ENCODE measurements around the gene STOX2. TPM values are rescaled to one million over a fixed set of nuclear protein-coding genes. Genes with fewer than 3 reads are reported as not detected.

Gene STOX2
- total RNA-seq, 4 donors from 2014 or later: 2.1 to 9.0 (median 3.9) TPM

DNA sequence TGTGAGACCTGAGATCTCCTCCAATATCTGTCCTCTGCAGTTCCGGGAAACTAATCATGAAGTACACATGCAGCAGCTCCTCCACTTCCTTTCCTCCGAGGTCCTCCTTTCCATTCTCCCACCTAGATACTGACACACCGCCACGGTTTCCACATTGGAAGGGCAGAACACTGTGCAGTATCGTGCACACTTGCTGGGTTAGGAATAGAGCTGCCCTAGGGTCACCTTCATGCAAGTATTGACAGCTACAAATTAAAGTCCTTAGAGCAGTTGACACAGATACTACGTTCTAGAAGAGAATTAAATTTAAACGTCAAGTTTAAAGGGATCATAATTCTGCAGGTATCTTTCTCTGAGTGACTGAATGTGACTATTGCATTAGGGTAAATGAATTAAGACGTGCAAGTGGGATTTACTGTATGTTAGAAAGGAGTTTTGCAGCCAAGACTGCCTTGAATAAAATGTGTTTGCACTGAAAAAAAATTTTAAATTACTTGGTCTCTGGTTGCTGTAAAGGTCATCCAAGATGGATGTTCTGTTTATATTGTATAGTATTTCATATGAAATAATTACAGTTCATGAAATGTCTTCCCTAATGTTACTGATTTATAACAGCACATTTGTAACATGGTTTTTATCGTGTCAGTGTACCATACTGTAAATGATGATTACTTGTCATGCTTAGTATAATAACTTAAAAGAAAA is 117.7 kb downstream of the STOX2 start:
- TF ChIP-seq, protein P1, sequence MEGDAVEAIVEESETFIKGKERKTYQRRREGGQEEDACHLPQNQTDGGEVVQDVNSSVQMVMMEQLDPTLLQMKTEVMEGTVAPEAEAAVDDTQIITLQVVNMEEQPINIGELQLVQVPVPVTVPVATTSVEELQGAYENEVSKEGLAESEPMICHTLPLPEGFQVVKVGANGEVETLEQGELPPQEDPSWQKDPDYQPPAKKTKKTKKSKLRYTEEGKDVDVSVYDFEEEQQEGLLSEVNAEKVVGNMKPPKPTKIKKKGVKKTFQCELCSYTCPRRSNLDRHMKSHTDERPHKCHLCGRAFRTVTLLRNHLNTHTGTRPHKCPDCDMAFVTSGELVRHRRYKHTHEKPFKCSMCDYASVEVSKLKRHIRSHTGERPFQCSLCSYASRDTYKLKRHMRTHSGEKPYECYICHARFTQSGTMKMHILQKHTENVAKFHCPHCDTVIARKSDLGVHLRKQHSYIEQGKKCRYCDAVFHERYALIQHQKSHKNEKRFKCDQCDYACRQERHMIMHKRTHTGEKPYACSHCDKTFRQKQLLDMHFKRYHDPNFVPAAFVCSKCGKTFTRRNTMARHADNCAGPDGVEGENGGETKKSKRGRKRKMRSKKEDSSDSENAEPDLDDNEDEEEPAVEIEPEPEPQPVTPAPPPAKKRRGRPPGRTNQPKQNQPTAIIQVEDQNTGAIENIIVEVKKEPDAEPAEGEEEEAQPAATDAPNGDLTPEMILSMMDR (IDR thresholded peaks at IDR 0.05; ENCODE audit: low read depth): no peak

DNA sequence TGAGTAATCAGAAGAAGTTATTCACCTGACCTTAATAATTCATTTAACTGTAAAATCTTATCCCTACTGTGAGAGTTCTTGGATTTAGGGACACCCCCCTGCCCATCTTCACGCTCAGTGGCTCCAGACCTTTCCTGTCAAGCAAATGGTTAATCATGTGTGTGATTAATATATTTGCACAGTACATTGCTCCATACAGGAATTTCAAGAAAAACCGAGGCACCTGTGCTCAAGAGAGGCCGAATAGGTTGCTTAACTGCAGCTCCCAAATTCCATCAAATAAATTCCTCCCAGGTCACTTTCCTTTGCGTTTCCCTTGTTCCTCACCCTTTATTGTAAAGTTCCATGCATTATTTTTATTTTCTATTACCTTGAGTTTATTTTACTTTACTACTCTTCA is 119.5 kb downstream of the STOX2 start:
- TF ChIP-seq, protein P1 (IDR thresholded peaks at IDR 0.05; ENCODE audit: low read depth): no peak

DNA sequence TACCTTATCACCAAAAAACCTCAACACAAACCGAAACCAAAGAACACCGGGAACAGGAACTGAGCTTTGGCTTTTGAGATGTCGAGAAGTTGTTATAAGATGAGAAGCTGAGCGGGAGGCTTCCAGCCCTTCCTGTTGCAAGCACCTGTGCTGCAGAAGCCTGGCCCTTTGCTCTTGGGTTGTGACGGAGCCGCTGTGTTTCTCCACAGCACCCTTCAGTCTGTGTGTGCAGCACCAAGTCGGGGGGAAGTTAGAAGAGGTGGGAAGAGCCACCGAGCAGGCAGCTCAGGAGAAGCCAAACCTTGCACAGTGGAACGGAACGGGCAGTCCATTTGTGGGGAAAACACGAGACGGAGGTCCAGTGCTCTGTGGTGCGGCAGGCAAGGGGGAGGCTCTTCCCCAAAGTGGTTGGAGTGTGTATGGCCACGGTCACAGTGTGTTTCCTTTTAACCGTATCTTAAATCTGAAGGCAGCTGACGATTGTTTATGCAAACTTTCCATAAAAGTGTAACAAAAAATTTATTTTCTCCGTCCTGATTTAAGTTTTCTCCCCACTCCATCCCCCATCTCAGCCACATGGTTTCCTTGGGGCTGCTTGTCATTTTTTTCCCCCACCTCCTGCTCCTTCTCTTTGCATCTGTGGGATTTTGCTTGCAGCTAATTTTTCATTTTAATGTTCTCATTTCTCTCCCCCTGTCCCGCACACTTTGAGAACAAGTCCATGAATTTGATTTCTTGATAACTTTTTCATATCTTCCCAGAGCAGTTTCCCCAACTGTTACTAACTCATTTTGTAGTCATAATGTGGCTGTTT is 123.7 kb downstream of the STOX2 start:
- TF ChIP-seq, protein P1 (IDR thresholded peaks at IDR 0.05; ENCODE audit: low read depth): no peak

DNA sequence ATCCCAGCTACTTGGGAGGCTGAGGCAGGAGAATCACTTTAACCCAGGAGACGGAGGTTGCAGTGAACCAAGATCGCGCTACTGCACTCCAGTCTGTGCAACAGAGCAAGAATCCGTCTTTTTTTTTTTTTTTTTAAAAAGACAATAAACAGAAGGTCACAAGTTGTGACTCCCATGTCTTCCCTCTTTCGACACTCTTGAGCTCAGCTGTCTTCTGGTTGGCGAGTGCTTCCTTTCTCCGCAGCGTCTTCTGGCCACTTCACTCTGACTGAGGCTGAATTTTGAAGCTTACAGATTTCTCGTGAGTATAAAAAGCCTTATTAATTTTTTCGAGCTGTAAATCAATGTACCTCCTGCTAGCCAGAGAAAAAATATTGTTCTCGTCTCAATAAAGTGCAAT is 124.9 kb downstream of the STOX2 start:
- TF ChIP-seq, protein P1 (IDR thresholded peaks at IDR 0.05; ENCODE audit: low read depth): no peak

DNA sequence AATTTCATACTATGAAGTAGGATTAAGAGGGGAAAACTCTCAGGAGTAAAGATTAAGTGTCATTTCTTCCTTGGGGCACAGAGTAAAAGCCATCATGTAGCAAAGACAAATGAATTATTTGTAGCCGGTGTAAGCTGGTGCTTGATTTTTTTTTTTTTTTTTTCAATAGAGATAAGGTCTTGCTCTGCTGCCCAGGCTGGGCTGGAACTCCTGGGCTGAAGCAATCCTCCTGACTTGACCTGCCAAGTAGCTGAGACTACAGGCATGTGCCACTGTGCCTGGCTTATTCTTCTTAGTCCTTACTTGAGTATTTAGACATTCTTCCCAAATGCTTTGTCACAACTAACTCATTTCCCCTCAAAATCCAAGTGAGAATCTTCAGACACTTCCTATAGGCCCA is 125.7 kb downstream of the STOX2 start:
- TF ChIP-seq, protein P1 (IDR thresholded peaks at IDR 0.05; ENCODE audit: low read depth): no peak

DNA sequence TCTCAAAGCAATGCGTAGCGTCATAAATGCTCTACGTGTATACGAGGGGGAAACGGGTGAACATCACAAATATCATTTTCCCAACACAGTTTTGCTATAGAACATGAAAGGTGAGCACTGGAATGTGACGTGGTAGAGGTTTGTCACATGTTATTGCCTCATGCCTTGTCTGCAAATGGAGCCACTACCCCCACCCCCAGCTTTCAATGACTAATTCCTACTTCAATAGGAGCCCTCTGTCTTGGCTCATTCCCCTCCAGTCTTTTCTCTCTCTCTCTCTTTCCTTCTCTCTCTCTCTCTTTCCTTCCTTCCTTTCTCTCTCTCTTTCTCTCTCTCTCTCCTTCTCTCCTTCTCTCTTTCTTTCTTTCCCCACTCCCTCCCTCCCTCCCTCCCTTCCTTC is 127.0 kb downstream of the STOX2 start:
- TF ChIP-seq, protein P1 (IDR thresholded peaks at IDR 0.05; ENCODE audit: low read depth): no peak

DNA sequence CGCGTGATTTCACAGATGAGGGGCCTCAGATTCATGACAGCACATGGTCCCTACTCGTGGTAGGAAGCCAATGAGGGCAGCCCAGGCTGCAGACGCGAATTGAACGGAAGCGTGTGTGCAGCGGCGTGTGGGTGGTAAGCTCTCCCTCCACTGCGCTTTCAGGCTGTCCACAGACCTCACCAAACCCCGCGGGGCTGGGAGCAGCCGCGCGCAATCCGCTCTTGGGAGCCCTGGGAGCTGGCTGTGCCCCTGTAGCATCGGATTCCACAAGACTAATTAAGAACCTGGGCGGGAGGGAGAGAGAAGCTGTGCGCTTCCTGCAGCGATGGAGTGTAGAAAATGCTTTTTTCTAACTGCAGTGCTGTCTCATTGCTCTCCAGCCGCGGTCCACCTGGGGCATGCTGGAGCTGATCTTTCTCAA is 134.9 kb downstream of the STOX2 start:
- TF ChIP-seq, protein P1 (IDR thresholded peaks at IDR 0.05; ENCODE audit: low read depth): no peak

All from subcutaneous adipose tissue (tissue), 4 donors.